Hematopoietic multipotent progenitor cell treated with erythropoietin and hydrocortisone succinate and interleukin-3 and kit ligand, for 15 days (in vitro differentiated cells): ENCODE results near the gene BLOC1S5.

Experiments used
- DNase-seq: peaks from one replicate; pipeline ENCODE4 v3.0.0-alpha.2; 2015; ENCODE audit warnings: low spot score

BLOC1S5 gene, protein sequence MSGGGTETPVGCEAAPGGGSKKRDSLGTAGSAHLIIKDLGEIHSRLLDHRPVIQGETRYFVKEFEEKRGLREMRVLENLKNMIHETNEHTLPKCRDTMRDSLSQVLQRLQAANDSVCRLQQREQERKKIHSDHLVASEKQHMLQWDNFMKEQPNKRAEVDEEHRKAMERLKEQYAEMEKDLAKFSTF

DNA sequence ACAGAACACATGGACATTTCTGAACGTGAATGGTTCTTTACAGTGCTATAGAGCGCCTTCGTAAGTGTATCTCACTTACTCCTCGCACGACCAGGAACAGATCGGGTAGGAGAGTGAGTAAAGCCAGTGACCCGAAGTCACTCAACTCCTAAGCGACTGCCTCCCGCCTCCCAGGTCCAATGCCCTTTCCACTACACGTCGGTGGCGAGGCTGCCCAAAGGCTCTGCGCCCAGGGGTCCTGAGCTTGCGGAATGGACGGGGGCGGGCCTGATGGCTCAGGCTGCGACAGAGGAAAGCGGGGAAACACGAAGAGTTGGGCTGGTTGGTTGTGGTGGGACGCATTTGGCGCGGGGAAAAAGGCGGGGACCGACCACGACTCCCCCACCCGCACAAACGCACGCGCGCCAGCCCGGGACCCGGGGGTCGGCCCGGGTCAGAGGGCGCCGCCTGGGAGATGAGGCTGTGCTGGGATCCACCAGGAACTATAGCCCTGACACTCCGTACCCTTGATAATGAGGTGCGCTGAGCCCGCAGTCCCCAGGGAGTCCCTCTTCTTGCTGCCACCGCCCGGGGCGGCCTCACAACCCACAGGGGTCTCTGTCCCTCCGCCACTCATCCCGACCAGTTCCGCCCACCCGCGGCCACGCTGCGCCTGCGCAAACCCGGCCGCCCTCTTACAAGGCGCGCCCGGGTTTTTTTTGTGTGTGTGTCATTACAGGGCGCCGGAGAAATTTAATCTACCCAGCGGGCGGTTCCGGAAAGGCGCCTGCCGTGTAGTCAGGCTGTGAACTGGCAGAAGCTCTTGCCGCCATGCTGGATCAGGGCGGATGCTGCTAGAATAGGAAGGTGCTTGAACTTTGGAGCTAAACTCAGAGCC, at the start of gene BLOC1S5:
Gene BLOC1S5 (minus strand): TSS at position 629 of the 877 bp plus-strand sequence. CDS start 13 bp downstream, at position 616.
- DNase-seq = peak; percentile 96

DNA sequence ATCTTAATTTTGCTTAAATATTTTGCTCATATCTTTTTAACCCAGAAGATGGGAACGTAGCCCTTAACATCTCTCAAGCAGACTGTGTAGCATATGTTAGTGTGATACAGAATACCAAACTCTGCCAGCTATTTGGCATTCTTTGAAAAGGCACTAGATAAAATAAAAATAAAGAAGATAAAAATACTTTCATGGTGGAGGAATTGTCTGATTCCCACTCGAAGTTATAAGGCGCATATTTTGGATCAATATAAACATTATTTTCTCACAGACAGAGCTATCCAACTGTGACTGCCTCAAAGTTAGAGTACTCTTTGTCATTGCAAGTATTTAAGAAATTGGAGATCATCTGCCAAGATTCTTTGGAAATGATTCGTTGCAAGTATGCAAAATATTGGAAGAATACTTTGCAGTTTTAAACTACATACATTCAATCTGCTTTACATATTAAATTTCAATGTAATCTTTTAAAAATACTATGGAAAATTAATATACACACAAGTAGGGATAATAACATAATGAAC, 49.0 kb upstream of the BLOC1S5 start:
- DNase-seq = no peak

DNA sequence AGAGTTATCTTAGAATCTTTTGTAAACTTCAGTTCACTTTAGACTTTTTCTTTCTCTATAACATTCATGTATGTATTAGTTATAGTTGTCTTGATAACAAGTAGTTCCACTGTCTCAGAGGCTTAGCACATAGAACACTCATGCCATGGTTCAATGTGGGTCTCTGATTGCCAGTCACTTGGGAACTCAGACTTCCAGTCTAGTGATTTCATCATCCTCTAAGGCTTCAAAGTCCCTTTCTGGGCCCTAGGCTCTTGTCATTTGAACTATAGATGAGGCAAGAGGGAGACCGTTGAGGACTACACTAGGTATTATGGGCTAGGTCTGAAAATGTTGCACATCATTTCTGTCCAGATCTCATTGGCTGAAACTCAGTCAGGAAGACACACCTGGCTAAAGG, 46.5 kb upstream of the BLOC1S5 start:
- no peak for DNase-seq

DNA sequence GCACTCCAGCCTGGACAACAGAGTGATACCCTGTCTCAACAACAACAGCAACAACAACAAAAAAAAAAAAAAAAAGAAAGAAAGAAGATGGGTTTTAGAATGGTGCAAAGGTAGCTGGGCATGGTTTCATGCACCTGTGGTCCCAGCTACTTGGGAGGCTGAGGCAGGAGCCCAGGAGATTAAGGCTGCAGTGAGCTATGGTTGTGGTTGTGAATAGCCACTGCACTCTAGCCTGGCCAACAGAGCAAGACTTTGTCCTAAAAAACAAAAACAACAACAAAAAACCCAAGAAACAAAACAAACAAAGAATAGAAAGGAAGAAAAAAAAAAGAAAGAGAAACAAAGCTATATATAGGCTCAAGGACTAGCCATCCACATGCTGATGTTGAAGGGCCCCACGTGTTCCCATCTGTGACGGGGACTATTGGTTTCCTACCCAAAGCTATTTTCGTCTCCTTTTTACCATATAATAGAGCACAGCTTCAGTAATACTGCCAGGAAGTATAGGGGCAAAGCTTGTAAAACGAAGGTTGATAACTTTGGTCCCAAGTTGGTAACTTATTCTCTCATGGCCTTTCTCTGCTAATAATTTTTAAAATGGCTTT, 46.0 kb upstream of the BLOC1S5 start:
- no peak for DNase-seq

DNA sequence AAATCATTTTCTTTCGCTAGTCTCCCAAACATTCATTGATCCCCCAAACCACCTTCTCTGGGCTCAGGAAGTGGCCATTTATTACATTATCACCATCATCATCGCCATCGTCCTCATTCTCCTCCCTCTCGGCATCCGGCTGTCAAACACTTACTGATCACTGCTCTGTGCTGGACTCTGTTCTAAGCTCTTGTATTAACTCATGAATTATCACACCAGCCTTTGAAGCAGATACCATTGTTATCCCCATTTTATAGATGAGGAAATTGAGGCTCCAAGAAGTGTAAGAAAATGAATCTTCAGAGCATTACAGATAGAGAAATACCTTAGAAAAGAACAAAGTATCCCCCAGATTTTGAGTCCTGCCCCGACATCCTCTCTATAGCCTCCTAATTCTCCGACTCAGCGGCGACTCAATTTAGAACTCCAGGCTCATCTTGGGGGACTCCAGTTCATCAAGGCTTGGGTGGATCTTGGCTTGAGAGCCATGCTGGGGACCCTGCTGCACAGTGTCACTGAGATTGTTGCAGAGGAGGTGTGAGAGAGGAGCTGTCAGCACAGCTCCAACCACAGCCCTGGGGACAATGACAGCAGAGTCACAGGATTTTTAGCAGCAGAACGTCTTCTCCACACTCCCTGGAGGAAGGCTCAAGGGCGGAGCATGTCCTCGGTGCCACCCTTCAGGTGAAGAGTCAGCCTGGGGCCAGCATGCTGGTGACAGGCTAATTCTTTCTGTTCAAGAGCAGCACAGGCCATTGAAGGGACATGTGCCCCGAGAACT, 44.8 kb upstream of the BLOC1S5 start:
- no peak for DNase-seq

DNA sequence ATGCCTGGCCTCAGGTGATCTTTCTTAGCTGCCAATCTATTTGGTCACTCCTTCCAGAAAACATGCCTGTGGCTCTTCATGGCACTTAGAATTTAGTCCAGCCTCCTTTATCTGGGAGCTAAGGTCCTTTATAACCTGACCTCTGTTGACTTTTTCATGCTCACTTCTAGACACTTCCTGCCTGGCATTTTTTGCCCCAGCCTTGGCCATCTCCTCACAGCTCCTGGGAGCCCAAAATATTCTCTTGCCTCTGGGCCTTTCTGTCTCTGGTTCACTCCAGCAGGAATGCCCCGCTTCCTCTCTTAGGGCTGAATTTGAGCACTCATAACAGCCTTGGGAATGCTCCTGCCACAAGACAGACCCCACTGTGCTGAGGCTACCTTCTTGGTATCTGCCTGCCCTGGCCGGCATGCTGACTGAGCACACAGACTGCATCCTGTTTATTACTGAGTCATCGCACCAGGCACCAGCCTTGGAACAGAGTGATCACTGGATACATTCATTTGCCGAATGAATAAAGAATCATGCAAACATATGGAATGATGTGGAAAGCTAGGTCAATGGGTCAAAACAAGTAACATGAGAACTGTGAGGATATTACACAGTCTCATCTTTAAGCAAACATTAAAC, 44.0 kb upstream of the BLOC1S5 start:
- no peak for DNase-seq

DNA sequence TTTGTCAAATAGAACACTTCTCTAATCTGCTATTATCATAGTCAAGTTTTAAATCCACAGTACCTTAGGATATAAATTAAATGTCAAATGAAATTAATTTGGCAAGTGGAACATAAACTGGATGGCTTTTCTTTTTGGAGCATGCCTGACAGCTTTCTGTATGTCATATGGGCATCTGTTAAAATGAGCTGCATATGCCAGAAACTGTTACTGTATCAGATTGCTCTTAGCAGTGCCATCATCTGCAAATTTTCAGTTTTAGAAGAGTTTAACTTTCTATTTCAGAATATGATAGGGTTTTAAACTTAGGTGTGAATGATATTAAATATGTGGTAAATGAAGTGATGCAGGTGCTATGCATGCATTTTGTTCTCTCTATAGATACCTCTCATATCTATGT, 41.6 kb upstream of the BLOC1S5 start:
- DNase-seq = no peak

DNA sequence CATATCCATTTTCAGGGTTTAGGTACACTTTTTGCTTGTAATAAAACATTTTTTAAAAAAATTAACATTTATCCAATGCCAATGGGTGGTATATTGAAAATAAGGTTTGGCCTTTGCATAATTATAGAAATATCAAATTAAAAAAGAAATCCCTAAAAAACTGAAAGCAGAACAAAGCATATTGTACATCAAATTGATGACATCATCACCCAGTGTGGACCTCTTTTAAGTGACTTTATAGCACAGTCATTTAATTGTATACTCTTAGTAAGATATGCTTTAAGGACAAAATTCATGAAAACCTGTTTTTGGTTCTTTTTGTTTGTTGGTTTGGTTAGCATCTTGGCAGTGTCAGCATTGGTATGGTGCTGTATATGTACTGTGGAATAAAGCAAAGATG, 39.5 kb upstream of the BLOC1S5 start:
- no peak for DNase-seq

DNA sequence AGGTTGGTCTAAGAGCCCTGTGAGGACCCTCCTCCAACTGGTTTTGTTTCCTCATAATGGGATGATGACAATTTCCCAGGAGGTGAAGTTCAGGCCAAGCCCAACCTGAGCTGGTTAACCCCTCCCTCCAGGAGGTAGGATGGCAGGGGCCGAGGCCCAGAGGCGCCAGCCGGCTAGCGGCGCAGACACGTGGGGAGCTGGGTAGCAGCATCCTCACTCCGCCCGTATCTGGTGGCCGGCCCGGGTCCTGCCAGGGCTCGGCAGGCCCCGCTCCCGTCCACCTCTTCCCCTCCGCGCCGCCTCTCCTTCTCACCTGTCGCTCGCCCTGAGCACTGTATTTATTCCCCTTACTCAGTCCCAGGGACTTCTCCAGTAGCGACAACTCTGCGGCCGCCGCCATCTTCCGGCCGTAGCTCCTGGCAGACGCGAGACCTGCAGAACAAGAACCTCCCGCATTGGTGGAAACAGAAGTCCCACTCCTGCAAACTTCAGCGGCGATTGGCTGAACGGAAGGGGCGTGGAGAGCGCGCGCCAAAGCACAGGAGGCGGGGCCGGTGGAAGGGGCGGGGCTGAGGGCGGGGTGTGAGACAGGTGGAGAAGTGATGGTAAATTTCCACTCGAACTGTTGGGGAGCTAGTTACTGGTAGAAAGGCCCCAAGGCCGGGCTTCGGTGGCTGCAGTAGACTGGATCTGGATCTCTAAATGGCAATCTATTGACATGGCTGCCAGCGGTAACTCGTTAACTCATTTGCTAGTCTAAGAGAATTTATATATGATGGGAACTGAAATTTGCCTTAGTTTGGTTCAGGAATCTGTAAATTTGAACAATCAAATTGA, 38.2 kb upstream of the BLOC1S5 start, which contains the start of gene EEF1E1:
Gene EEF1E1 (minus strand): TSS at position 427 of the 837 bp plus-strand sequence. CDS start 27 bp downstream, at position 400.
- peak; percentile 94 for DNase-seq

DNA sequence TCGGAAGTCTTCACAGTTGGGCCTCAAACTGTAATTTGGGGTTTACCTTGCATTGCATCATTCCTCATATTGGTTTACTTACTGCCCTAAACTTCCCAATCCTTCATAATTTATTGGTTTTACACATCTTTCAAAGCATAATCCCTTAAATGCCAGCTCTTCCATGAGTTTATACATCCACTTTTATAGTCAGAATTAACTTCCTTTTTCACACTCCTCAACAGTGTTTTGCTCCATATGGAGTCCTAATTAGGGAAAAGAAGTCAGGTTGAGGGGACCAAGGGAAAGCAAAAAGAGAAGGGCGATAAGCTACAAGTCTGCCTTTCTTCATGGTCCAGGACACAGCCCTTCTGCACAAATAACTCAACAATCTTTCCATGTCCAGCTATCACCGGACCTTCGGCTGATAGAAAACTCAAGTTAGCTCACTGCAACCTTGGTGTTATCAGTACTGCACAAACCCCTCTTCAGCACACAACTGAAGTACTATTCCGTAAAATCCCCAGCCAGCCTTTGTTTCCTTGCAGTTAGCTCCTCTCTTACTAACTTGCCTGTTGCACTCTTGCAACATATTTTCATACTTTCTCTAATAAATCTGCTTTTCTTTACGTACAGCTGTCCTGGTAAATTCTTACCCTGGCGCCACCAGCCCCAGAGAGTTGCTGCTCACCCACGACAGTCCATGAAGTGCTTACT, 36.1 kb upstream of the BLOC1S5 start:
- DNase-seq = no peak

DNA sequence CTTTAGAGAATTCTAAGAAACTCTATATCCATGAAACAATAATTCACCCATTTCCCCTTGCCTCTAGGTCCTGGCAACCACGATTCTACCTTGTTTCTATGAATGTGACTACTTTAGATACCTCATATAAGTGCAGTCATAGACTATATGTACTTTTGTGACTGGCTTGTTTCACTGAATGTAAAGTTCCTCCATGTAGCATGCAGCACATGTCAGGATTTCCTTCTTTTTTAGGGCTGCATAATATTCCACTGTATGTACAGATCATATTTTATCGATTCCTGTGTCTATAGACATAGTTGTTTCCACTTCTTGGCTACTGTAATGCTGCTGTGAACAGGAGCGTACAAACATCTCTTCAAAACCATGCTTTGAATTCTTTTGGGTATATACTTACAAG, 26.5 kb upstream of the BLOC1S5 start:
- no peak for DNase-seq

DNA sequence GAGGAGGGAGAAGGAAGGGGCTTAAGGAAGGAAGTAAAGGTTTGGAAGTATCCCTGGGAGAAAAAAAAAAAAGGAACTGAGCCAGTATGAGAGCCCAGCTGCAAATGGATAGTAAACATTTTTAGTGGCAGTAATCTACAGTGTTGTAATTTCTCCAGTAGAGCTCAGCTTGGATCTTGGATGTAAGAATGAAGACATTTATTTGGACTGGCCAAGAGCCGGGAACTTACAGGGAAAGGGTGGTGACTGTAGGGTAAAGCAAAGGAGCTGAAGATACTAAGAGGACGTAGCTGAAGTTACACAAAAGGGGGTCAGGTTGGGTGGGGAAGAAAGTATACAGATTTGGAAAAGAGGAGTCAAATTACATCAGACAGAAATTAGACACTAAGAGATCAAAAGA, 24.7 kb upstream of the BLOC1S5 start:
- no peak for DNase-seq

DNA sequence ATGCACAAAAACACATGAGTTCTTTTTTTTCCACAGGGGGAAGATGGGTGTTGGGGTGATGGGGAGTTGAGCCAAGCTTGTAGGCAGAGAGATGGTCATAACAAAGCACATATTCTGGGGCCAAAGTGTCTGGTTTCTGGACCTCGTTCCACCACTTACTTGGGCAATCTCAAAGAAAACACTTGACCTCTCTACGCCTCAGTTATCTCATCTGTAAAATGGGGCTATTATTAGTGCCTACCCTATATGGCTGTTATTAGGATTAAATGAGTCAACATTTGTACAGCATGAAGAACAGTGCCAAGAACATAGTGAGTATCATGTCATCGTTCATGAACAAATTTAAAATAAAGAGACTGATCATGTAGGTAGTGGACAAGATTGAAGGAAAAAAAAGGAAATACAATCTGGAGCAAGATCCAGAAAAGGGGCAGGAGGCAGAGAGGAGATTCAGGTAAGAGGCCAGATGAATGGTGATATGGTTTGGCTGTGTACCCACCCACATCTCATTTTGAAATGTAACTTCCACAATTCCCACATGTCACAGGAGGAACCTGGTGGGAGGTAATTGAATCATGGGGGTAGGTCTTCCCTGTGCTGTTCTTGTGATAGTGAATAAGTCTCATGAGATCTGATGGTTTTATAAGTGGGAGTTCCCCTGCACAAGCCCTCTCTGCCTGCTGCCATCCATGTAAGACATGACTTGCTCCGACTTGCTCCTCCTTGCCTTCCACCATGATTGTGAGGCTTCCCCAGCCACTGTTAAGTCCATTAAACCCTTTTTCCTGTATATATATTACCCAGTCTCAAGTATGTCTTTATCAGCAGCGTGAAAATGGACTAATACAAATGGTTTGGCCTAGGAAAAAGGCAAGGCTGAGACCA, 23.9 kb upstream of the BLOC1S5 start:
- DNase-seq = no peak

DNA sequence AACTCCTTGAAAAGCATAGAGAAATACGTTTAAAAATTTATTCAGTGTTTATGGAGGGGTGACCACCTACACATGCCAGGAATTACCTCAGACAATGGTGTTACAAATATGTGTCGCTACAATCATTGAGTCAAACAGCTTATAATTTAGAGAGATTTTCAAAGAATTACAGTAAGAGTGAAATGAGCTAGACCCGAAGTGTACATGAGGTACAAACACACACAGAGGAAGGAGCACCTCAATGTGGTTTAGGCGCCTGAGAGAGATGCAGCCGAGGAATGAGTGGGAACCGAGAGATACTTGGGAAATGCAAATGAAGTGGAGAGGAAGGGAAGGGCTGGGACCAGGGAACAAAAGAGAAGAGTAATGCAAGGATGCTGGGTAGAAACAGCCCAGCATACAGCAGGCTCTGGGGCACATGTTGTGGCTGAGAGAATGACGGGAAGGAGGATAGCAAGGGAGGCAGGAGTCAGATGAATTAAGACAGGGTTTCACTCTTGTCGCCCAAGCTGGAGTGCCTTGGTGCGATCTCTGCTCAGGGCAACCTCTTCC, 22.6 kb upstream of the BLOC1S5 start:
- no peak for DNase-seq

DNA sequence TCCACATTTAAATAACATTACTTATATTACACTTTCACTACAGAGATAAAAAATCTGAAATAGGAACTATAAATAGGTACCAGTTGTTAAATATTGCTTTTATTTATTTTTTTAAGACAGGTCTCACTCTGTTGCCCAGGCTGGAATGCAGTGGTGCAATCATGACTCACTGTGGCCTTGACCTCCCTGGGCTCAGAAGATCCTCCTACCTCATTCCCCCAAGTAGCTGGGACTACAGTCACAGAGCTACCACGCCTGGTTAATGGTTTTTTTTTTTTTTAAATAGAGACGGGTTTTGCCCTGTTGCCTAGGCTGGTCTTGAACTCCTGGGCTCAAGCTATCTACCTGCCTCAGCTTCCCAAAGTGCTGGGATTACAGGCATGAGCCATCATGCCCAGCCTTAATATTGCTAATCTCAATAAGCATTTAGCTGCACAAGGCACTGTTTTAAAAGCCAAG, 20.9 kb upstream of the BLOC1S5 start:
- no peak for DNase-seq

DNA sequence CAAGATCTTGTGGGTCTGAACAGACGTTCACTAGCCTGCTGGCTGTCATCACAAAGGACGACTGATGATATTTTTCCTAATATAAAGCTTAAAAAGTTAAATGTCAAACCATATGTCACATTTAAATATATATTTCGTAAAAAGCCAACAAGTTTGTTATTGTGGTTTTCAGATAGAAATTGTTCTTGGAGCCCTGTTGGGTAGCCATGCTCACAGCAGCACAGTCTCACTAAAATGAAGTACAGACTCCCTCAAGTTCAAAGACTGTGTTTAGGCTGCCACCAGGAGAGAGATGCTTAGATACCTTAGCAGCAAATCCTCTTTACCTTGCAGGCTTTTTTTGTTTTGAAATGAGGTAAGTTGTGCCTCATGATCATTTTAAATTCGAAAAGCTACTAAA, 20.4 kb upstream of the BLOC1S5 start:
- DNase-seq = no peak

DNA sequence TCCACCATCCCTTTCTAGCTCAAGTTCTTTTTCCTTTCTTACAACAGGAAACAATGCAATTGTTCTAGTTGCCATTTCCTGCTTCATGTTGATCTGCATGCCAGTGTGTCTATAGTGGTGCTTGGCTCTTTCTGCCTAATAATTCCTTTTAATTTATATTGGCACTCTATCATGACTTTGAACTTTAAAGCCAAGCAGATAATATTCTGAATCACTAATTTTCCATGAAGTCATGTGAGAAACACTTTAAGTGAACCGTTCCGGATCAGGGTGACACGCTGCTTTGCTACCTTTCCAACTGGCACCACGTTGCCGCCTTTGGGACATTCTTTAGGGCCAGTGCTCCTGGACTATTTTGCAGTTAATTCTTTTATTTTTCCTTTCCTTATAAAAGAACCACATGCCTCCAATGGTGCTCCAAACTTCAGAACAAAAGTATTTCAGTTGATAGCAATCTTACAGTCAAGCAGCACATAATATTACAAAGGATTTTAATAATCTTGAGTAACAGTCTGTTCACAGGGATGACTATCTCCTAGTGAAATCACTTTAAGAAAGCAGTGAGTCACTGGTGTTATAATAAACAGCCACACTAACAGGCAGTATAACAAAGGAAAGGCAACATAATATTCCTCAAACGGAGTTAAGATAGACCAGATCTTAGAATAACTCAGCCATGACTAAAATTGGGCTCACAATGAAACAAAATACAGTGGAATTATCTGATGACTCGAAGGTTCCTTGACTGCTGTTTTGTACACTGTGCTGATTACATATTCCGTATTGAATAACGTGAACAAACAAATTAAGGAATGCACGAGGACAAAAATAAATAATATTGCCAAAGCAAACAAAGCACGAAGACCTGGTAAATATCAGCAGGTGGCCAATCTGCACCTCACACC, 19.0 kb upstream of the BLOC1S5 start:
- DNase-seq = no peak

DNA sequence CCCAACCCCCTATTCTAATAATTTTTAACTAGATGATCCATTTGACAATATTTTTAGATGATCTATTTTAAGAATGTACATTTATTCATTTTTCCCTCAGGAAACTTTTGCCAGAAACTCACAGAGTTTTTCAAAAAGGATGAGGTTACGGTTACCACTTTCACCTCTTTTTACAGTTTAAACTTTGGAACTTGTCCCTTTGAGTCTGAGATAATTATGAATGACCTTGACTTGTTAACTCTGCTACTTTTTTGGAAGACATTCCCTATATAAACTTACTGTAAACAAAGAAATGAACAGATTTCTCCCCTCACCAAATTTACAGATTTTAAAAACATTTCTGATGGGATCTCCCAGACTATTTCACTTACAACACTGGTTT, 18.4 kb upstream of the BLOC1S5 start:
- no peak for DNase-seq
